ENCODE data around the gene BHMT. TPM values are rescaled to one million over a fixed set of nuclear protein-coding genes. Genes with fewer than 3 reads are reported as not detected.

Gene BHMT
- polyA plus RNA-seq, 6 donors from 2014 or later = not detected

DNA sequence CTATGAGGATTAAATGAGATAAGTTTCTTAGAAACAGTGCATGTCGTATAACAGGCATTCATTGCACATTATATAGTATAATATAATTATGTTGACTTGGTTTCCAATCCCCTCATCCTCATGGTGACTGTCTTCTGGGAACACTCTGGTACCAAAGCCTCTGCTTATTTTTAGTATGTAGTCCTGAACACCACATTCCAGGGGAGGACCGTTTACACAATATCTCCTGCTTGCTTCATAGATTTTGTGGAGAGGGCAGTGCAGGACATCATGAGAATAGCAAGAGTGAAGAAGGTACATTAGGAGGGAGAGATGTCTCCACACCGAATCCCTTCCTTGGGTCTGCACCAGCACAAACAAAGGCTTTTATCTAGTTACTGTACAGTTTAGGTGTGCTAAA lies 20.5 kb upstream of the BHMT start:
- DNase-seq = no peak
- Mint-ChIP-seq H3K27me3 (peaks cover 9 to 42% (median 10%) of the 10 kb centered on the region in 3 donors), H3K36me3 (peaks cover 0 to 4% of the 10 kb centered on the region in 2 donors), H3K4me3 (no peak overlapping the region), H3K9me3 (peaks cover 0 to 5% (median 0%) of the 10 kb centered on the region in 7 donors), H3K27ac (no peak overlapping the region), H3K4me1 (no peaks in the 10 kb centered on the region)
- no peak for ATAC-seq (ENCODE audit: low read depth in 2 of 2)

DNA sequence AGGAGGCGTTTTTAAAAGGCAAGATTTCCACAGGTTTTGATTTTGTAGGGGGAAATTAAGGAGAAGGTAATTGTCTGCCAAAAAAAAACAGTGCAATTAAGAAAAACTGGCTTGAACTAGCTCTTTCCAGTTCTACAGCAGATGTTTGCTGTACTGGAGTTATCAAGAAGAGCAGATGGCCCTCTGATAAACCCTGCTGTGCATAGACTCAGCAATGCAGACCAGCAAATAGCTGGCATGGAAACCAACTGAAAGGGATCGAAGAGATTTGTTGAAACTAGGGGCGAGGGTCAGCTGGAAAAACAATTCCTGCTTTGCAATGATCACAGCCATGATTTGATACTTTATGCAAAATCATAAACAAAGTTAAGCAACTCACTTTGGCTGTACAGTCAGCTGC lies 17.8 kb upstream of the BHMT start:
- ATAC-seq (ENCODE audit: low read depth in 2 of 2) (no peak), DNase-seq (no peak)
- no peaks in the 10 kb centered on the region for H3K4me1 Mint-ChIP-seq
- peaks cover 0 to 5% (median 0%) of the 10 kb centered on the region in 7 donors for H3K9me3 Mint-ChIP-seq
- no peak overlapping the region for H3K4me3 Mint-ChIP-seq
- H3K27me3 Mint-ChIP-seq = peaks cover 6 to 35% (median 9%) of the 10 kb centered on the region in 3 donors
- H3K36me3 Mint-ChIP-seq = peaks cover 0 to 4% of the 10 kb centered on the region in 2 donors
- no peak overlapping the region for H3K27ac Mint-ChIP-seq

GRCh38 chr5:79105868-79106267 lies 5.7 kb upstream of the BHMT start:
- DNase-seq (no peak), ATAC-seq (ENCODE audit: low read depth in 2 of 2) (no peak)
- Mint-ChIP-seq H3K9me3 (peaks cover 0 to 7% (median 0%) of the 10 kb centered on the region in 7 donors), H3K4me3 (no peak overlapping the region), H3K4me1 (peaks cover 0 to 4% (median 0%) of the 10 kb centered on the region in 3 donors), H3K36me3 (no peaks in the 10 kb centered on the region), H3K27me3 (peaks cover 31 to 60% (median 41%) of the 10 kb centered on the region in 3 donors), H3K27ac (no peak overlapping the region)

- ATAC-seq (ENCODE audit: low read depth in 2 of 2) = no peak
- Mint-ChIP-seq H3K4me1 (peaks cover 0 to 4% (median 2%) of the 10 kb centered on the region in 3 donors), H3K4me3 (no peak overlapping the region), H3K27me3 (peaks cover 38 to 65% (median 52%) of the 10 kb centered on the region in 3 donors), H3K36me3 (no peaks in the 10 kb centered on the region), H3K9me3 (peaks cover 0 to under 1% (median 0%) of the 10 kb centered on the region in 7 donors), H3K27ac (no peak overlapping the region)
- no peak for DNase-seq
Measured at GRCh38 chr5:79107020-79107796, 4.4 kb upstream of the BHMT start.

- Mint-ChIP-seq H3K4me3 (no peak overlapping the region), H3K9me3 (no peaks in the 10 kb centered on the region), H3K27ac (peak overlapping the region in 1 of 6 donors; percentile 21), H3K4me1 (peaks cover 0 to 4% (median 2%) of the 10 kb centered on the region in 3 donors), H3K36me3 (no peaks in the 10 kb centered on the region), H3K27me3 (peaks cover 44 to 68% (median 54%) of the 10 kb centered on the region in 3 donors)
- ATAC-seq (ENCODE audit: low read depth in 2 of 2) (no peak), DNase-seq (no peak)
Measured at GRCh38 chr5:79108086-79108485, 3.5 kb upstream of the BHMT start.

- H3K9me3 Mint-ChIP-seq = no peaks in the 10 kb centered on the region
- no peak overlapping the region for H3K27ac Mint-ChIP-seq
- DNase-seq (no peak), ATAC-seq (ENCODE audit: low read depth in 2 of 2) (no peak)
- H3K36me3 Mint-ChIP-seq = no peaks in the 10 kb centered on the region
- peaks cover 49 to 68% (median 54%) of the 10 kb centered on the region in 3 donors for H3K27me3 Mint-ChIP-seq
- H3K4me3 Mint-ChIP-seq = no peak overlapping the region
- peaks cover 0 to 4% (median 2%) of the 10 kb centered on the region in 3 donors for H3K4me1 Mint-ChIP-seq
Measured at GRCh38 chr5:79108792-79109191, 2.8 kb upstream of the BHMT start.

DNA sequence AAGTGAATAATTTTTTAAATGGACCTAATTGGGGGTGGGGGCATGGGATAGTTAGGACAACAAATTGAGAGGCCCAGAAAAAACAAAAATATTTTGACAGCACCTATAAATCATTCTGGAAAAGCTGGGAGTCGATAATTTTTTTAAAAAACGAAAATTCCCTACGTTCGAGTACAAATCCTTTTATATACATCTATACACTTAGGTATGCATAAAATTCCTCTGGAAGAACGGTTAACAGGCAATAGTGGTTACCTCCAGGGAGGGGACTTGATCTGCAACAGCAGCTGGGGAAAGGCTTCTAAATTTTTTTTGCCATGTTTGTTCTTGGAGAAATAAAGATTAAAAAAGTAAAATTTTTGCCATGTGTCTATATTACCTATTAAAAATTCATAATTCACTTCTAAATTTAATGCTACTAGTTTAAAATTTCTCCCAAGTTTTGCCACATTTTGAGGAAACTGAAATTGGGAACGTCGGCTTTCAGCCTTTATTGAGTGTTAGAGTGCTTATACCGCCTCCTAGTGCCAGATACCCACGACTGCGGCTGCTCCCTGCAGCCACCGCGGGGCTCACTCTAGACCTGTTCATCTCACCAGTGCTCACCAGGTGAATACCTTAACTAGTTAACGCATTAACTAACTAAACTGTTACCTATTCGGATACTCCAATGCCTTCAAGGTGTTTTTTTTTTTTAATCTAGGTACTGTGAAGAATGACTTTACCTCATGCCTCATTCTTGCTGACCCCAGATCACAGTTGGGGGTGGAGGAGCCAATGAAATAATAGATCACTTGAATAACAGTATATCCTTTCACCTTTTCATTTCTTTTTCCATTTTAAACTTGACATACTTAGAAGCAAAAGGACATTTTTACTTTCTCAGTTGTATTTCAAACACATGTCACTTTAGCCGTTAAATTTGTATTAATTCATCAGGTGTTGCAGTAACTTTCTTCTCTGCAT lies 1.8 kb upstream of the BHMT start:
- peaks cover 0 to 4% (median 2%) of the 10 kb centered on the region in 3 donors for H3K4me1 Mint-ChIP-seq
- peak; percentile 3 for DNase-seq
- H3K27ac Mint-ChIP-seq = no peak overlapping the region
- peak in 1 of 2 donors; percentile 52 for ATAC-seq (ENCODE audit: low read depth in 2 of 2)
- H3K4me3 Mint-ChIP-seq = no peak overlapping the region
- no peaks in the 10 kb centered on the region for H3K9me3 Mint-ChIP-seq
- no peaks in the 10 kb centered on the region for H3K36me3 Mint-ChIP-seq
- H3K27me3 Mint-ChIP-seq = peaks cover 54 to 62% (median 57%) of the 10 kb centered on the region in 3 donors

DNA sequence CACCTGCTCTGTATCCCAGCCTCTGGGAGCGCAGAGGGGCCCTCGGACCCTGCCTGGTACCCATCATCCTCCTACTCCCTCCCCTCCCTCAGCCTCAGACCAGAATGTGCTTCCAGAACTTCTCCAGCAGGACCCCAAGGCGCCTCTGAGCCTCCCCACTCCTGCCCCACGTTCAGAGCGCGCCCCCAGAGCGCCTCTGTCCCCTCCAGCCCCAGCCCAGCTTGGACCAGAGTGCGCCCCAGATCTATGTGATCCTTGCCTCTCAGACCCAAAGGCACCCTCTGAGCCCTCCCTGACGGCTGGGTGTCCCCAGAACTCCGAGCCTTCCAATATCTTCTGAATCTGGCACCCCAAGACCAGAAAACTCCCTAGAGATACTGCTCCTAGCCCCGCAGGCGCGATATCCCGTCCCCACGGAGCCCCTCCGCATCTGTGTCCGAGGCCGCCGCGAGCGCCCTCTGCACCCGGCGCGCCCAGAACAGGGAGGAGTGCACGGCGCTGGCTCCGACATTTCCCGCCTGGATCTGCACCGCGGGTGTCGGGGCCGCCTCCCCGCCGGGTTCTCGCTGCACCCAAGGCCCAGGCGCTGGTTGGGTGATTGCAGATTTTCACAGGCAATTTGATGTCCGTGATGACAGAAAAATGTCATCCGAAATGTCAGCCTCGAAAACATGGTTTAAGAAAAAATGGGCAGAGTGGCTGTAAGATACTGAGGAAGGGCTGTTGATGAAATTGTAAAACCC lies 522 bp downstream of the BHMT start:
- Mint-ChIP-seq H3K36me3 (no peaks in the 10 kb centered on the region), H3K4me3 (no peak overlapping the region), H3K9me3 (no peaks in the 10 kb centered on the region), H3K4me1 (peaks cover 0 to 4% (median 2%) of the 10 kb centered on the region in 3 donors), H3K27me3 (peaks cover 51 to 63% (median 52%) of the 10 kb centered on the region in 3 donors), H3K27ac (no peak overlapping the region)
- DNase-seq (no peak), ATAC-seq (ENCODE audit: low read depth in 2 of 2) (no peak)

DNA sequence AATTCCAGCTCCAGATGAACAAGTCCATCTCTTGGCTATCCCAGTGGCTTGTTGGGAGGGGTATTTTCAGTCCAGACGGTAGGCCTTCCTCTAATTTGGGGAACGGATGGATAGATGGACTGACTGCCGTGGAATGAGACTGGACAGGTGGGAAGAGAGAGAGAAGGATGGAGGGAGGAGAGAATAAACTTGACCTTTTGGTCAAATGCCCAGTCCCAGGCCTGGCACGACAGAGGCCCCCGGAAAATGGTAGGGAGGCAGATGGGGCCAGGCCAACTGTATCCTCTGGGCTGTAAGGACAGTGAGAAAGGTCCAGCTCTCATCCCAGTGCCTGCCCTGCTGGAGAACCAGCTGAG lies 1.1 kb downstream of the BHMT start:
- Mint-ChIP-seq H3K4me3 (no peak overlapping the region), H3K27me3 (peaks cover 47 to 57% (median 48%) of the 10 kb centered on the region in 3 donors), H3K36me3 (no peaks in the 10 kb centered on the region), H3K4me1 (peaks cover 0 to 4% (median 2%) of the 10 kb centered on the region in 3 donors), H3K9me3 (no peaks in the 10 kb centered on the region), H3K27ac (no peak overlapping the region)
- no peak for ATAC-seq (ENCODE audit: low read depth in 2 of 2)
- DNase-seq = no peak

DNA sequence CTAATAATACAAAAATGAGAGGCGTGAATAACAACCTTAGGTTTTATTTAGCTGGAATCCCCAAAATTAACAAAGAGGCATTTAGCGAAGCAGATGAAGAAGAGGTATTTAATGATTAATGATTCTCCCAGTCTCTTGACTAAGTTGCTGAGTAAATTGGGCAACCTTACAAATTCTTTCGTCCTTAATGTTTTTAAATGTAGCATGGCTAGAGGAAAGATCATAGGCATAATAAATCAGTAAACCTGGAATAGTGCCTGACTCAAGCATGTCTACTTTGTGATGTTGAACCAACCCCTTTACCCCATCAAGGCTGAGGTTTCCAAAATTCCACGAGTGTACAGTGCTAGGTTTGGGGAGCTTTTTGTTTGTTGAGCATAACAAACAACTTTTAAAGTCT lies 7.9 kb downstream of the BHMT start:
- Mint-ChIP-seq H3K4me1 (no peaks in the 10 kb centered on the region), H3K4me3 (no peak overlapping the region), H3K27ac (no peak overlapping the region), H3K9me3 (no peaks in the 10 kb centered on the region), H3K27me3 (peaks cover 7 to 35% (median 17%) of the 10 kb centered on the region in 3 donors), H3K36me3 (no peaks in the 10 kb centered on the region)
- DNase-seq (no peak), ATAC-seq (ENCODE audit: low read depth in 2 of 2) (no peak)

- no peaks in the 10 kb centered on the region for H3K36me3 Mint-ChIP-seq
- no peak for DNase-seq
- no peak for ATAC-seq (ENCODE audit: low read depth in 2 of 2)
- H3K9me3 Mint-ChIP-seq = no peaks in the 10 kb centered on the region
- no peak overlapping the region for H3K27ac Mint-ChIP-seq
- H3K4me3 Mint-ChIP-seq = no peak overlapping the region
- H3K27me3 Mint-ChIP-seq = peaks cover 3 to 29% (median 14%) of the 10 kb centered on the region in 3 donors
- no peaks in the 10 kb centered on the region for H3K4me1 Mint-ChIP-seq
Measured at GRCh38 chr5:79120221-79120620, 8.6 kb downstream of the BHMT start.

- ATAC-seq (ENCODE audit: low read depth in 2 of 2) (no peak), DNase-seq (no peak)
- H3K27ac Mint-ChIP-seq = no peak overlapping the region
- H3K4me3 Mint-ChIP-seq = no peak overlapping the region
- H3K36me3 Mint-ChIP-seq = no peaks in the 10 kb centered on the region
- H3K27me3 Mint-ChIP-seq = peaks cover 0 to 24% (median 6%) of the 10 kb centered on the region in 3 donors
- H3K4me1 Mint-ChIP-seq = no peaks in the 10 kb centered on the region
- no peaks in the 10 kb centered on the region for H3K9me3 Mint-ChIP-seq
Measured at GRCh38 chr5:79122973-79123372, 11.4 kb downstream of the BHMT start.

GRCh38 chr5:79124607-79125006 lies 13.0 kb downstream of the BHMT start:
- no peaks in the 10 kb centered on the region for H3K4me1 Mint-ChIP-seq
- H3K36me3 Mint-ChIP-seq = no peaks in the 10 kb centered on the region
- no peak for ATAC-seq (ENCODE audit: low read depth in 2 of 2)

More at GRCh38 chr5:79124607-79125006, 13.0 kb downstream of the BHMT start:
- Mint-ChIP-seq H3K27ac (no peak overlapping the region), H3K27me3 (peaks cover 0 to 24% (median 0%) of the 10 kb centered on the region in 3 donors), H3K4me3 (no peak overlapping the region), H3K9me3 (no peaks in the 10 kb centered on the region)
- no peak for DNase-seq
